ENCODE data around the gene SLC20A1. TPM values are rescaled to one million over a fixed set of nuclear protein-coding genes. Genes with fewer than 3 reads are reported as not detected.

SLC20A1 gene
- total RNA-seq, 1 experiment from 2014 or later = 123 TPM

- H3K18ac ChIP-seq (ENCODE audit: insufficient read length, low read depth, low read length) = peak overlapping the region; percentile 95
- no peak overlapping the region for H4K91ac ChIP-seq (ENCODE audit: insufficient read length, low read depth, low read length)
- Mint-ChIP-seq H3K4me1 (peaks cover 26 to 29% of the 10 kb centered on the region in 2 experiments), H3K27ac (peak overlapping the region in 2 of 3 experiments; percentile 57 to 92; a peak in 2 of 7 replicates), H3K36me3 (ENCODE audit: insufficient read depth in 1 of 3, low read depth in 3 of 3) (peaks cover 31 to 44% (median 41%) of the 10 kb centered on the region in 3 experiments), H3K4me3 (peak overlapping the region; percentile 87 to 94), H3K27me3 (ENCODE audit: low read depth) (peaks cover 10% of the 10 kb centered on the region), H3K9me3 (no peaks in the 10 kb centered on the region)
- peak overlapping the region; percentile 88 for H3K9ac ChIP-seq (ENCODE audit: extremely low read depth, insufficient read length, low read length)
- WGBS (ENCODE audit: extremely low coverage, insufficient read length, low lambda C conversion rate) = no CpG with 5 or more reads among the region's 69 CpGs
- no peak overlapping the region for H3K4ac ChIP-seq (ENCODE audit: low read depth, low read length)
- H3K4me1 ChIP-seq (ENCODE audit: insufficient read depth, low read length) = peaks cover 3% of the 10 kb centered on the region; the same call in 1 of the 2 replicates
- peak overlapping the region; percentile 98 for H3K14ac ChIP-seq (ENCODE audit: insufficient read depth, low read length)
- H3K79me2 ChIP-seq (ENCODE audit: insufficient read depth, low read length) = peaks cover 15% of the 10 kb centered on the region; the same call in 1 of the 2 replicates
- no peaks in the 10 kb centered on the region for H3K79me1 ChIP-seq (ENCODE audit: insufficient read depth, low read depth, low read length, poor library complexity, severe bottlenecking)
- no peak overlapping the region for H3T11ph ChIP-seq (ENCODE audit: low read length)
- peak overlapping the region; percentile 28 for H2BK120ac ChIP-seq (ENCODE audit: low read depth, low read length, poor library complexity, severe bottlenecking)
- TF ChIP-seq CTCF (conservative IDR thresholded peaks at IDR 0.05) = no peak
- no peak overlapping the region for H2BK5ac ChIP-seq (ENCODE audit: insufficient read length, low read length)
- H3K23ac ChIP-seq (ENCODE audit: insufficient read length, low read depth, low read length) = no peak overlapping the region
- H2BK15ac ChIP-seq (ENCODE audit: low read depth, low read length) = no peak overlapping the region
- H3K56ac ChIP-seq (ENCODE audit: insufficient read length, low read depth, low read length) = no peak overlapping the region
- H2BK12ac ChIP-seq (ENCODE audit: insufficient read length, low read depth, low read length) = no peak overlapping the region
- H2AFZ ChIP-seq (ENCODE audit: low read length) = no peak overlapping the region
- H2BK20ac ChIP-seq (ENCODE audit: low read depth, low read length, poor library complexity, severe bottlenecking) = no peak overlapping the region
- no peaks in the 10 kb centered on the region for H3K9me3 ChIP-seq (ENCODE audit: control insufficient read depth, low read depth, low read length)
- H3K27ac ChIP-seq (ENCODE audit: insufficient read length, low read depth, low read length) = no peak overlapping the region
- no peak for DNase-seq
- H3K27me3 ChIP-seq (ENCODE audit: insufficient read depth, low read length) = no peaks in the 10 kb centered on the region
- no peak overlapping the region for H4K8ac ChIP-seq (replicated peaks; ENCODE audit: insufficient read length, low read depth, low read length)
- H2AK5ac ChIP-seq (ENCODE audit: insufficient read length, low read length) = no peak overlapping the region
- H3K23me2 ChIP-seq (ENCODE audit: insufficient read length, low read depth, low read length, poor library complexity, severe bottlenecking) = peaks cover 9% of the 10 kb centered on the region
- H4K5ac ChIP-seq (ENCODE audit: insufficient read length, low read depth, low read length) = no peak overlapping the region
- H3K4me2 ChIP-seq (ENCODE audit: insufficient read depth, insufficient read length, low read length) = peak overlapping the region; percentile 87
- H4K20me1 ChIP-seq (ENCODE audit: control insufficient read depth, insufficient read depth, insufficient read length) = no peaks in the 10 kb centered on the region
These were observed 472 bp downstream of the SLC20A1 start for GRCh38 chr2:112646102-112646719.

All from H9 (cell line).